SK-N-SH treated with all-trans-retinoic acid at 6 μM for 48 hours (cell line): ENCODE measurements around the gene PARD3.

ENCODE experiments used
- CSDC2 ChIP-seq: fragments of 250-450 bp; sonication (Bioruptor Pico); IDR thresholded peaks from 2 replicates; pipeline ENCODE4 v1.5.0; 2020; ENCODE audit warnings: mild to moderate bottlenecking, moderate library complexity
- ISL1 ChIP-seq: fragments of 250-450 bp; sonication (Bioruptor Pico); IDR thresholded peaks from 2 replicates; pipeline ENCODE4 v2.1.2; 2022; ENCODE audit warnings: mild to moderate bottlenecking, moderate library complexity
- RARB ChIP-seq: fragments of 250-450 bp; sonication (Bioruptor Pico); IDR thresholded peaks from 2 replicates; pipeline ENCODE4 v1.8.0; 2021; ENCODE audit warnings: mild to moderate bottlenecking, moderate library complexity
- TF ChIP-seq, protein P1 (sequence below): fragments of 250-450 bp; sonication (Bioruptor Pico); IDR thresholded peaks from 2 replicates; pipeline ENCODE4 v1.8.0; 2021; ENCODE audit warnings: low read depth, mild to moderate bottlenecking, moderate library complexity, borderline replicate concordance

DNA sequence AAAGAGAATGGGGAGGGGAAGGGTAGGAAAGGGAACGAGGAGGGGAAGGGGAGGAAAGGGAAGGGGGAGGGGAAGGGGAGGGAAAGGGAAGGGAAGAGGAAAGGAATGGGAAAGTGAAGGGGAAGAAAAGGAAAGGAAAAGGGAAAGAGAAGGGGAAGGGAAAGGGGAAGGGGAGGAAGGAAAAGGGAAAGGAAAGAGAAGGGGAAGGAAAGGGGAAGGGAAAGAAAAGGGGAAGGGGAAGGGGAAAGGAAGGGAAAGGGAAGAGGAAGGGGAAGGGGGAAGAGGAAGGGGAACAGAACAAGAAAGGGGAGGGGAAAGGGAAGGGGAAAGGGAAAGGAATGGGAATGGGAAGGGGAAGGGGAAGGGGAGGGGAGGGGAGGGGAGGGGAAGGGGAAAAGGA lies 352.1 kb downstream of the PARD3 start:
- no peak for TF ChIP-seq RARB (CRISPR knock-in tag)
- TF ChIP-seq, protein P1, sequence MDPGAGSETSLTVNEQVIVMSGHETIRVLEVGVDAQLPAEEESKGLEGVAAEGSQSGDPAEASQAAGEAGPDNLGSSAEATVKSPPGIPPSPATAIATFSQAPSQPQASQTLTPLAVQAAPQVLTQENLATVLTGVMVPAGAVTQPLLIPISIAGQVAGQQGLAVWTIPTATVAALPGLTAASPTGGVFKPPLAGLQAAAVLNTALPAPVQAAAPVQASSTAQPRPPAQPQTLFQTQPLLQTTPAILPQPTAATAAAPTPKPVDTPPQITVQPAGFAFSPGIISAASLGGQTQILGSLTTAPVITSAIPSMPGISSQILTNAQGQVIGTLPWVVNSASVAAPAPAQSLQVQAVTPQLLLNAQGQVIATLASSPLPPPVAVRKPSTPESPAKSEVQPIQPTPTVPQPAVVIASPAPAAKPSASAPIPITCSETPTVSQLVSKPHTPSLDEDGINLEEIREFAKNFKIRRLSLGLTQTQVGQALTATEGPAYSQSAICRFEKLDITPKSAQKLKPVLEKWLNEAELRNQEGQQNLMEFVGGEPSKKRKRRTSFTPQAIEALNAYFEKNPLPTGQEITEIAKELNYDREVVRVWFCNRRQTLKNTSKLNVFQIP (CRISPR knock-in tag), result no peak
- no peak for TF ChIP-seq CSDC2 (CRISPR knock-in tag)
- TF ChIP-seq ISL1 (CRISPR knock-in tag), result no peak
